Tibial nerve (tissue), 4 donors: Measurements from ENCODE around the gene SMARCA4.

Experiments used
- EP300 ChIP-seq, 2 donors: sonication (generic); formaldehyde crosslinking; IDR thresholded peaks; one replicate each; pipeline ENCODE4 v1.6.1; 2017; ENCODE audit warnings: antibody characterized with exemption in 2 of 2, mild to moderate bottlenecking in 1 of 2
- POLR2A ChIP-seq, 2 donors: fragments of 450-650 bp; IDR thresholded peaks; one replicate each; pipeline ENCODE4 v1.6.1; 2017; ENCODE audit warnings: antibody characterized with exemption in 2 of 2, mild to moderate bottlenecking in 2 of 2, moderate library complexity in 2 of 2
- TF ChIP-seq, protein P1 (sequence below), 5 experiments: fragments of 200-600 bp in 3 of 5; fragments of 450-650 bp in 2 of 5; sonication (generic) in 3 of 5; IDR thresholded peaks; one replicate each; pipeline ENCODE4 v1.5.1; 2016 to 2019; ENCODE audit warnings: antibody characterized with exemption in 5 of 5, mild to moderate bottlenecking in 3 of 5, moderate library complexity in 2 of 5

DNA sequence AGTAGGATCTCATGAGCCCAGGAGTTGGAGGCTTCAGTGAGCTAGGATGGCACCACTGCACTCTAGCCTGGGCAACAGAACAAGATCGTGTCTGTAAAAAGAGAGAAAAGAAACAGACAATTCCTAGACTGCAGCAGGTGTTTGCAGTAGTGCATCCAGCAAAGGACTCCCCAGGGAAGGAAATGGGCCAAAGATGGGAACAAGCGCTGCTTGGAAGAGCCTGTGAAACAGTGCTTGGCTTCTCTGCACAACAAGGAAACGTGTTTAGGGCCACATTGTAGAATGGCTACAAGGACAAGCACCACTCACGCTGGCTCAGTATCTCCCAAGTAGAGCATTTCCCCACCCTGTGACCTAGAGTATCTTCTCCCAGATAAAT is 93.0 kb downstream of the SMARCA4 start:
- TF ChIP-seq, protein P1, sequence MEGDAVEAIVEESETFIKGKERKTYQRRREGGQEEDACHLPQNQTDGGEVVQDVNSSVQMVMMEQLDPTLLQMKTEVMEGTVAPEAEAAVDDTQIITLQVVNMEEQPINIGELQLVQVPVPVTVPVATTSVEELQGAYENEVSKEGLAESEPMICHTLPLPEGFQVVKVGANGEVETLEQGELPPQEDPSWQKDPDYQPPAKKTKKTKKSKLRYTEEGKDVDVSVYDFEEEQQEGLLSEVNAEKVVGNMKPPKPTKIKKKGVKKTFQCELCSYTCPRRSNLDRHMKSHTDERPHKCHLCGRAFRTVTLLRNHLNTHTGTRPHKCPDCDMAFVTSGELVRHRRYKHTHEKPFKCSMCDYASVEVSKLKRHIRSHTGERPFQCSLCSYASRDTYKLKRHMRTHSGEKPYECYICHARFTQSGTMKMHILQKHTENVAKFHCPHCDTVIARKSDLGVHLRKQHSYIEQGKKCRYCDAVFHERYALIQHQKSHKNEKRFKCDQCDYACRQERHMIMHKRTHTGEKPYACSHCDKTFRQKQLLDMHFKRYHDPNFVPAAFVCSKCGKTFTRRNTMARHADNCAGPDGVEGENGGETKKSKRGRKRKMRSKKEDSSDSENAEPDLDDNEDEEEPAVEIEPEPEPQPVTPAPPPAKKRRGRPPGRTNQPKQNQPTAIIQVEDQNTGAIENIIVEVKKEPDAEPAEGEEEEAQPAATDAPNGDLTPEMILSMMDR (IDR thresholded peaks at IDR 0.05) = no peak
- TF ChIP-seq POLR2A (IDR thresholded peaks at IDR 0.05) (no peak), EP300 (IDR thresholded peaks at IDR 0.05) (no peak)
